ENCODE results near the gene DPM2.

DNA sequence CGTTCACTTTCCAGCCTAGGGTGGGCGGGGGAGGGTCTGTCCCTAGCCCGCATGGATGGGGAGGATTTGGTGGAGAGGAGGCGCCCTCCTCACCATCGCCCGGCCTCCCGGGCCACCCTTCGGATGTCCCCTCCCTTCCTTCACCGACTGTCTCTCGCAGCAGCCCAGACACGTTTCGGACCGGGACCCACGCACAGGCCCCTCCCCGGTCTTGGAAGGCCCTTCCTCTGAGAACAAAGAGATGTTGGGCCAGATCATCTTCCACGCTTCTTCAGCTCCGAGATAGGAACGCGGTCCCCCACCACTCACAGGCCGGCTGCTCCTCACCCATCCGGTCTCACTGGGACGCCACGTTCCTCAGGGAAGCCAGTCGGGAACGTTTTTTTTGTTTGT lies 640 bp upstream of the DPM2 start:
- TF ChIP-seq POLR2AphosphoS5 (IDR thresholded peaks at IDR 0.05; ENCODE audit: low read depth, low read length) (no peak; the same call in 1 of the 2 replicates), POLR2A (IDR thresholded peaks at IDR 0.05; ENCODE audit: low read depth, low read length) (no peak)
